GM12878 (cell line): ENCODE results near the gene EYA2. TPM values are rescaled to one million over a fixed set of nuclear protein-coding genes. Genes with fewer than 3 reads are reported as not detected.

ENCODE experiments used
- ATAC-seq: fragments of 200-7000 bp; cut with Tn5 transposase; 3 replicates; pipeline ENCODE4 v1.9.1; 2020; ENCODE audit warnings: mild to moderate bottlenecking, moderate library complexity
- BruUV-seq: library from RNA; stranded (reverse); fragments of 400-500 nt; replicated peaks from 2 replicates; lab custom pipeline; 2021; lab: Mats Ljungman, UMichigan
- CTCF ChIA-PET: fragments of 300-600 bp; sonication (Branson Sonifier 250); formaldehyde crosslinking; extraction: SDS; loops from one replicate; lab custom pipeline; 2021; ENCODE audit warnings: inconsistent platforms; lab: Yijun Ruan, JAX
- POLR2A ChIA-PET: fragments of 350-600 bp; formaldehyde crosslinking; extraction: SDS; loops from one replicate; lab custom pipeline; 2021; ENCODE audit warnings: inconsistent platforms; lab: Charles Lee
- RAD21 ChIA-PET: fragments of 300-600 bp; sonication (Branson Sonifier 250); formaldehyde crosslinking; loops from one replicate; lab custom pipeline; 2023; ENCODE audit warnings: antibody characterized with exemption; ENCODE audit not compliant: unreplicated experiment; lab: Charles Lee
- SMC1A ChIA-PET: fragments of 300-600 bp; sonication (Branson Sonifier 250); formaldehyde crosslinking; loops from one replicate; lab custom pipeline; 2023; ENCODE audit not compliant: unreplicated experiment, uncharacterized antibody; lab: Charles Lee
- DNase-seq: peaks from one replicate; pipeline ENCODE4 v3.0.0-alpha.2; 2011; ENCODE audit warnings: low read depth, low spot score
- FAIRE-seq: peaks from 3 replicates; lab custom pipeline; 2011; peaks lifted over from hg19 to GRCh38; lab: Jason Lieb, UNC
- H2AFZ ChIP-seq: 2 replicates; pipeline ENCODE4 v1.6.0; 2011; ENCODE audit warnings: low read depth, low read length, control low read depth; ENCODE audit not compliant: control insufficient read depth
- H3K27ac ChIP-seq: 2 replicates; pipeline ENCODE4 v1.5.1; 2011; ENCODE audit warnings: control low read depth; ENCODE audit not compliant: control insufficient read depth, insufficient read depth
- H3K27me3 ChIP-seq, 2 experiments: replicated peaks in 1 of 2; 2 replicates each; pipeline versions ENCODE4 v1.6.0 to v1.6.1; 2011; ENCODE audit warnings: low read length in 1 of 2; ENCODE audit not compliant: control insufficient read depth in 2 of 2, insufficient read depth in 2 of 2
- H3K36me3 ChIP-seq, 2 experiments: 2 replicates each; pipeline ENCODE4 v1.5.1; 2011; ENCODE audit warnings: low read length in 1 of 2; ENCODE audit not compliant: control insufficient read depth in 2 of 2, insufficient read depth in 2 of 2
- H3K4me1 ChIP-seq: 2 replicates; pipeline ENCODE4 v1.6.1; 2011; ENCODE audit warnings: mild to moderate bottlenecking, low read length, moderate library complexity, mixed read lengths; ENCODE audit not compliant: control insufficient read depth, insufficient read depth
- H3K4me2 ChIP-seq: 2 replicates; pipeline ENCODE4 v1.6.0; 2011; ENCODE audit warnings: control low read depth; ENCODE audit not compliant: control insufficient read depth, insufficient read depth
- H3K4me3 ChIP-seq: fragments of 200-600 bp; sonication (generic); 2 replicates; pipeline ENCODE4 v1.5.1; 2016
- H3K79me2 ChIP-seq: 2 replicates; pipeline ENCODE4 v1.6.0; 2011; ENCODE audit warnings: low read length; ENCODE audit not compliant: control insufficient read depth, insufficient read depth
- H3K9ac ChIP-seq: 2 replicates; pipeline ENCODE4 v1.8.0; 2011; ENCODE audit warnings: low read length, control low read depth, mixed read lengths; ENCODE audit not compliant: control insufficient read depth, insufficient read depth
- H3K9me3 ChIP-seq: replicated peaks from 3 replicates; pipeline ENCODE4 v1.5.1; 2011; ENCODE audit warnings: mild to moderate bottlenecking, low read length; ENCODE audit not compliant: control insufficient read depth, insufficient read depth
- H4K20me1 ChIP-seq: 2 replicates; pipeline ENCODE4 v1.6.0; 2011; ENCODE audit not compliant: control insufficient read depth, insufficient read depth
- FOS ChIP-seq: IDR thresholded peaks from 3 replicates; pipeline ENCODE4 v1.6.1; 2011; ENCODE audit warnings: borderline replicate concordance; ENCODE audit not compliant: insufficient read length; ENCODE audit errors: extremely low read depth
- HDAC6 ChIP-seq: fragments of 200-600 bp; sonication (generic); IDR thresholded peaks from one replicate; pipeline ENCODE4 v1.8.0; 2017; ENCODE audit warnings: antibody characterized with exemption; ENCODE audit not compliant: unreplicated experiment
- NFIC ChIP-seq: IDR thresholded peaks from 2 replicates; pipeline ENCODE4 v1.6.1; 2012; ENCODE audit warnings: low read depth, mild to moderate bottlenecking, inconsistent platforms, low read length, moderate library complexity
- NR2C2 ChIP-seq: IDR thresholded peaks from 2 replicates; pipeline ENCODE4 v1.6.1; 2011; ENCODE audit warnings: borderline replicate concordance, low read depth; ENCODE audit not compliant: control insufficient read depth, insufficient read length
- PML ChIP-seq: IDR thresholded peaks from 2 replicates; pipeline ENCODE4 v1.6.1; 2012; ENCODE audit warnings: low read length, inconsistent platforms
- POLR2AphosphoS2 ChIP-seq: IDR thresholded peaks from 2 replicates; pipeline ENCODE4 v1.6.1; 2011; ENCODE audit warnings: low read depth, mild to moderate bottlenecking, low read length, improper control_type of control experiment, moderate library complexity
- RCOR1 ChIP-seq: conservative IDR thresholded peaks from 2 replicates; pipeline ENCODE4 v1.6.1; 2012; ENCODE audit warnings: low read depth, low read length, improper control_type of control experiment
- ZNF217 ChIP-seq: fragments of 450-650 bp; IDR thresholded peaks from 2 replicates; pipeline ENCODE4 v1.6.1; 2017; ENCODE audit warnings: antibody characterized with exemption, mild to moderate bottlenecking
- WGBS: methylation state at CpG from one replicate; pipeline ENCODE4 v1.1.6; 2016; ENCODE audit warnings: low lambda C conversion rate; ENCODE audit not compliant: insufficient replicate concordance, insufficient coverage; ENCODE audit errors: missing lambda C conversion rate; 5-methylcytosine and 5-hydroxymethylcytosine counted together
- in situ Hi-C: fragments of 300-500 bp; cut with MboI; formaldehyde crosslinking; loops from 9 replicates; pipeline ENCODE4 v1.14.3; 2018; ENCODE audit warnings: mixed read lengths
- intact Hi-C: fragments of 100-400 bp; cut with micrococcal nuclease; formaldehyde crosslinking; loops from one replicate; pipeline ENCODE4 v1.14.2; 2022; ENCODE audit not compliant: unreplicated experiment
- polyA plus RNA-seq, 11 experiments: library from polyadenylated mRNA; depleted of rRNA in 4 of 11; unstranded in 6 of 11; stranded (reverse) in 5 of 11; fragments of >200 nt; fragmentation: Nextera tagmentation in 4 of 11; fragmentation: Illumina TruSeq in 1 of 11; extraction: Ambion mirVana in 4 of 11; extraction: Trizol in 1 of 11; gene quantifications; 1 replicate in 1 of 11; 2 replicates in 10 of 11; pipeline versions ENCODE4 v1.2.1 to v1.2.3, GENCODE V29; 2011 to 2016; ENCODE audit warnings: inconsistent platforms in 2 of 11, missing spikeins in 2 of 11, low read depth in 1 of 11
- total RNA-seq, 4 experiments: library from RNA; depleted of rRNA in 3 of 4; stranded (reverse); fragments of >200 nt in 3 of 4; fragmentation: Illumina TruSeq in 1 of 4; extraction: Trizol in 1 of 4; gene quantifications; 2 replicates each; pipeline versions ENCODE4 v1.2.1 to v1.2.3, GENCODE V29; 2013 to 2021
- TF ChIP-seq, protein P1 (sequence below): fragments of 450-650 bp; IDR thresholded peaks from 2 replicates; pipeline ENCODE4 v1.6.1; 2016; ENCODE audit warnings: mild to moderate bottlenecking
- TF ChIP-seq, protein P2 (sequence below): IDR thresholded peaks from 2 replicates; pipeline ENCODE4 v1.6.1; 2011; ENCODE audit warnings: low read depth, low read length, improper control_type of control experiment, borderline replicate concordance

The EYA2 gene
- total and polyA plus RNA-seq, 10 of the 15 experiments (the other 5 are each of a cell fraction or from before 2014, with no cell fraction given) = 0.20 TPM; not detected in 9

DNA sequence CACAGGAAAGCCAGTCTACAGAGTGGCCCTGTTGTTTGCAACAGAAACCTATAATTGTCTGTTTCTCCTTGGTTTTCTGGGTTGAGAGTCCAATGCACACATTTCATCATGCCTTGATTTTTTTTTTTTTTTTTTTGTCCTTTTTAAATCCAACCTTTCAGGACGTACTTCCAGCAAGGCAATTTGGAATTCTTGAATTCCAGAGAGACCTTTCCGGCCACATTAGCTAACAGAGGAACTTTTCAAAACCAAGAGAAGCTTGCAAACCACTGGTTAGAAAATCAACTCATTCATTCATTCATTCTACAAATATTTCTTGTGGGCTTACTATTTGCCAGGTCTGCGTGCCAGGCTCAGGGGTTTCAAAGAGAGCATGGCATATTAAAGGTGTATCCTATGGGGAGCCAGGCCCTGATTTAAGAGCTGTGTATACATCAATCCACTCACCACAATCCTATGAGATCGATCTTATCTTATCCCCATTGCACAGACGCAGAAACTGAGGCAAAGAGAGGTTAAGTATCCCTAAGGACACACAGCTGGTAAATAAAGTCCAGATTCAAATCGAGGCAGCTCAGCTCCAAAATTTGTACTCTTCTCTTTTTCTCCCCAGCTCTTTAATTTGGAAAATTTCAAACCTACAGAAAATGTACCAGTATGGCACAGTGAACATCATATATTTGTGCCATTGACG, 43.0 kb downstream of the EYA2 start:
- CTCF ChIA-PET = interaction anchor here (0.7 kb wide), 1 partner anchor 230 kb away, joined by 3 read pairs; no protein-coding TSS in a partner anchor
- 44% methylated on average over 7 of the region's 7 CpGs for WGBS
- ATAC-seq (no peak), FAIRE-seq (no peak), DNase-seq (no peak)
- Histone ChIP-seq H4K20me1 (no peaks in the 10 kb centered on the region), H3K27ac (no peak overlapping the region), H3K9me3 (no peaks in the 10 kb centered on the region), H3K79me2 (no peaks in the 10 kb centered on the region), H3K4me3 (no peak overlapping the region), H3K36me3 (no peaks in the 10 kb centered on the region), H3K9ac (no peak overlapping the region), H2AFZ (no peak overlapping the region), H3K27me3 (no peaks in the 10 kb centered on the region), H3K4me1 (no peaks in the 10 kb centered on the region), H3K4me2 (no peak overlapping the region)
- no TSS peak for BruUV-seq
- intact Hi-C loops = no loop called here
- TF ChIP-seq HDAC6 (no peak), POLR2AphosphoS2 (no peak), FOS (no peak), NR2C2 (no peak), NFIC (no peak), RCOR1 (no peak), ZNF217 (no peak), PML (no peak)
- TF ChIP-seq, protein P1, sequence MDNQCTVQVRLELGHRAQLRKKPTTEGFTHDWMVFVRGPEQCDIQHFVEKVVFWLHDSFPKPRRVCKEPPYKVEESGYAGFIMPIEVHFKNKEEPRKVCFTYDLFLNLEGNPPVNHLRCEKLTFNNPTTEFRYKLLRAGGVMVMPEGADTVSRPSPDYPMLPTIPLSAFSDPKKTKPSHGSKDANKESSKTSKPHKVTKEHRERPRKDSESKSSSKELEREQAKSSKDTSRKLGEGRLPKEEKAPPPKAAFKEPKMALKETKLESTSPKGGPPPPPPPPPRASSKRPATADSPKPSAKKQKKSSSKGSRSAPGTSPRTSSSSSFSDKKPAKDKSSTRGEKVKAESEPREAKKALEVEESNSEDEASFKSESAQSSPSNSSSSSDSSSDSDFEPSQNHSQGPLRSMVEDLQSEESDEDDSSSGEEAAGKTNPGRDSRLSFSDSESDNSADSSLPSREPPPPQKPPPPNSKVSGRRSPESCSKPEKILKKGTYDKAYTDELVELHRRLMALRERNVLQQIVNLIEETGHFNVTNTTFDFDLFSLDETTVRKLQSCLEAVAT = no peak
- TF ChIP-seq, protein P2, sequence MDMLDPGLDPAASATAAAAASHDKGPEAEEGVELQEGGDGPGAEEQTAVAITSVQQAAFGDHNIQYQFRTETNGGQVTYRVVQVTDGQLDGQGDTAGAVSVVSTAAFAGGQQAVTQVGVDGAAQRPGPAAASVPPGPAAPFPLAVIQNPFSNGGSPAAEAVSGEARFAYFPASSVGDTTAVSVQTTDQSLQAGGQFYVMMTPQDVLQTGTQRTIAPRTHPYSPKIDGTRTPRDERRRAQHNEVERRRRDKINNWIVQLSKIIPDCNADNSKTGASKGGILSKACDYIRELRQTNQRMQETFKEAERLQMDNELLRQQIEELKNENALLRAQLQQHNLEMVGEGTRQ = no peak
- POLR2A ChIA-PET = no interaction called here
- SMC1A ChIA-PET = no interaction called here
- in situ Hi-C loops = no loop called here
- RAD21 ChIA-PET = no interaction called here
